Kasumi-1 (cell line): ENCODE results near the gene SLBP.

Experiments
- DNase-seq, 2 experiments: peaks; one replicate each; lab custom pipeline; 2025; lab: John Stamatoyannopoulos, UW

Gene SLBP

DNA sequence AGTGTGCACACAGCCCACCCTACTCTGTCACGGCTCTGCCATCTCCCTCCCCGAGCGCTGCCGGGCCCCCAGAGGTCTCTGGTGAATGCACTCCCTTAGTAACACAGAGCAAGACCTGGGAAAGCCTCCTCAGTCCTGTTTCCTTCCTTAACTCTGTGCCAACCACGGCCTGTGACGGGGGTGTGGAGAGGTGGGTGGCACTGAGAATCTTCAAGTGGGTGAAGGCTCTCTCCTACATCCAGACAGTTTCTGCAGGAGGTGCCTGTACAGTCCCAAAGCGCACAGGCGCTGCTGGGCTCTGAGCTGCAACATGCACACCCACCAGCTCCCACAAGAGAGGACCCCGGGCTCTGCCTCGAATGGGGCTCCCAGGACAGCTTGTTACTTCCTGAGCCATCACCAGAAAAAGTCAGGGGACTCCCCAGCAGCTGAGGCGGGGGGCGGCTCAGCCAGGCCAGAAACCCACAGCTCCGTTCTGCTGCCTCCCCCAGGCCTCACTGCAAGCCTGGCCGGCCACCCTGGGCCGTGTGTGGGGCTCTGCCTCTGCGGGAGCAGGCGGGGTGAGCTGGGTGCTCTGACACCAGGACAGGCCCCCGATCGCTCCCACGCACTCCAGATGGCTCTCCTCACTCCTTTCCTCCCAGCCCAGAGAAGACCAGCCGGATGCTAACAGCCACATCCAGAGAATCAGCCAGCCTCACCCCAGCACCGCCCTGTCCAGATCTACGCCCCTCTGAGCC is 57.7 kb downstream of the SLBP start:
- DNase-seq = no peak

DNA sequence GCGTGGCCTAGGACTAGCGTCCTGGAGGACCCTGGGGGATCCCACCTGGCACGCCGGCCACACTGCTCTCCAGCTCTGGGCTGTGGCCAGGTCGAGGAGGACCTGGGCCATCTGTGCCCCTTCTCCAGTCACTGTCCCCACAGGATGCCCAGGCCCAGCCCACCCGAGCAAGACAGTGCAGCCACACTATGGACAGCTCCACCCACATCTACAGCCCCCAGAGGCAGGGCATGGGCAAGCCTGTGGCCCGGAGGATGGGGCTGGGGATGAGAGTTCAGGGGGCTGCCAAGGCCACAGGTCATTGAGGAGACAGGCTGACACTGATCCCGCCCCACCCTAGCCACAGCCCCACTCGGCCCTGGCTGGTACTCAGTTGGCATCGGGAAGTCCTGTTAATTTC is 58.3 kb downstream of the SLBP start:
- no peak for DNase-seq

DNA sequence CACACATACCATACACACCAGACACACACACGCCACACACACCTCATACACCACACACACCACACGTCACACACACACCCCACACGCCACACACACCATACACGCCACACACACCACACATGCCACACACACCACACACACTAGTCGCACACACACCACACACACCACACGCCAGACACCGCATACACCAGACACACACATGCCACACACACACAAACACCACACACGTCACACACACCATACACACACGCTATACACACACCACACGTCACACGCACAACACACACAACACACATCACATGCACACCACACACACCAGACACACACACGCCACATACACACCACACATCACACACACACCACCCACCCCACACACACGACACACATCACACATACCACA is 60.0 kb downstream of the SLBP start:
- no peak for DNase-seq

DNA sequence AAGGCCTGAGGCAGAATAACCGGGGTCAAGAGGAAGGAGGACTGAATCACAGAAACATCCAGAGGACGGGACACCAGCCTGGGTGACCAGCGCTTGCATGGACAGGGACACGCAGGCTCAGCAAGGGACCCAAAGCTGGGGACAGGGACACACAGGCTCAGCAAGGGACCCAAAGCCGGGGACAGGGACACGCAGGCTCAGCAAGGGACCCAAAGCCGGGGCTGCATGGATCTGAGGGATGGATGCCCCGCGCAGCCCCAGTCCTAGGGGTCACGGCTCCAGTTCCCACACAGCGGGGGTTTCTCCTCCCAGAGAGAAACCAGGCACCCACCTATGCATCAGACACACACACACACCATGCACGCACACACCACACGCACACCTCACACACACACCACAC is 60.5 kb downstream of the SLBP start:
- DNase-seq = no peak

DNA sequence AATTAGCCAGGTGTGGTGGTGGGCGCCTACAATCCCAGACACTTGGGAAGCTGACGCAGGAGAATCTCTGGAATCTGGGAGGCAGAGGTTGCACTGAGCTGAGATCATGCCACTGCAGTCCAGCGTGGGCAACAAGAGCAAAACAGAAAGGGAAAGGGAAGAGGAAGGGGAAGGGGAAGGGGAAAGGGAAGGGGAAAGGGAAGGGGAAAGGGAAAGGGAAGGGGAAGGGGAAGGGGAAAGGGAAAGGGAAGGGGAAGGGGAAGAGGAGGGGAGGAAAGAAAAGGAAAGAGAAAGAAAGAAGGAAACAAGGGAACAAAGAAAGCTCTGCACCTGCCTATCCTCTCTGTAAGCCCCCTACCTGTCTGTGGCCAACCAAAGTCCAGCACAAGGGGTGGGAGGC is 63.2 kb downstream of the SLBP start:
- no peak for DNase-seq

DNA sequence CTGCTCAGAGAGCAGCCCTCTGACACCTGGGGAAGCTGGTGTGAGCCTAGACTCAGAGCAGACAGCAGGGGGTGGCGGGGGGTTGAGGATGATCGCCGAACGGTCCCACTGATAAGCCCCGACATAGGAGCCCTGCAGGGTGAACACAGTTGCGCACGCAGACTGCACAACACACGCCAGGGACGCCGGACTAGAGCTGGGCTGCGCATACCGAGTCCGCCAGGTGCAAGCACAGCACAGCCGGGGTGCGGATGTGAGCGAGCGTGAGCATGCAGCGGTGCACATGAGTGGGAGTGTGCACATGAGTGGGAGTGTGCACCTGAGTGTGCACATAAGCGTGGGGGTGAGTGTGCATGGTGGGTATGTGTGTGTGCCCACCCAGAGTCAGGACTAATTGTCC is 64.7 kb downstream of the SLBP start:
- no peak for DNase-seq

DNA sequence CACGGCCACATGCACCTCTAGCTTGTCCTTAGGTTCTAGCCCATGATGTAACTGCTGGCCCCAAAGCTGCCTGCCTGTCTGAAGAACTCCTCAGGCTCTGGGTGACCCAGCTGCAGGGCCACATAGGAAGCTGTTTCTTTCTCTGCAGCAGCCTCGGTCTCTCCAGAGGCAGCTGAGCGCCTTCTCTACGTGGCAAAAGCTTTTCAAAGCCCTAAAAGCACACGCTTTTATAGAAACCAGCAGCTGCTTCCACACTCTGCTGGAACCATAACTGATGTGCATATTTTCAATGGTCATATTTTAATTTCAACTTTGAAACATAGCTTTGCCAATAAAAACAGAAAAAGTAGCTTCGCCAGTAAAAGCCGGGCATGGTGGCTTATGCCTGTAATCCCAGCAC is 65.4 kb downstream of the SLBP start:
- no peak for DNase-seq

DNA sequence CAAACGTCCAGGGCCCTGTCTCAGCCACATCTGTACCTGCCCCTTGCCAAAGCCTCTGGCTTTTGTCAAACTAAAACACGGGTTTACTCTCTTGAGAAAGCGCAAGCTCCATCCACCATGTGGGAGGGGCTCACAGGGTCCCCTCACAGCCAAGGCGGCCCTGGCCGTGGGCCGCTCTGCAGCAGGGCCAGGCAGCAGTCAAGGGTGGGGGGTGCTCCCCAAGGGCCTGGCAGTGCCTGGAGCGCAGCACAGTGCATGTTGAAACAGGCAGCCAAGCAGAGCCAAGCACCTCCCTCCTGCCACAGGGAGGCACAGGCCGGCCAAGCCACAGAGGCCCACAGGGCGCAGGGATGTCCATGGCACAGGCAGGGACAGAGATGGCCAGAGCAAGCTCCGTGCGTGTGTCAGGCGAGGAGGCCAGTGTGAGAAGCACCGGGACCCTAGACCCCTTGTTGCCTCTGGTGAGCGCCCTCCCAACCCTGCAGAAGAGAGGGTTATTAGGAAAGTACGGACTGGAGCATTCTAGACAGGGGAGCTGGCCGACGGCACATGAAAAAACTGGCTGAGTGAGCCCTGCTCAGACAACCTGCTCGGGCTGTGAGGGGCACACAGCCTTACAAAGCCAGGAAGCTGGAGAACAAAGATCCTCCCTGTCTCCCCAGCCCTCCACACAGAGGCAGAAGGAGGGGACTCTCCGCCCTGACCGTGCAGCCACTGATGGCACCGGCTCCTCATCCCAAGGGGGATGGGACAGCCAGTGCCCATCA is 67.0 kb downstream of the SLBP start:
- DNase-seq = no peak

DNA sequence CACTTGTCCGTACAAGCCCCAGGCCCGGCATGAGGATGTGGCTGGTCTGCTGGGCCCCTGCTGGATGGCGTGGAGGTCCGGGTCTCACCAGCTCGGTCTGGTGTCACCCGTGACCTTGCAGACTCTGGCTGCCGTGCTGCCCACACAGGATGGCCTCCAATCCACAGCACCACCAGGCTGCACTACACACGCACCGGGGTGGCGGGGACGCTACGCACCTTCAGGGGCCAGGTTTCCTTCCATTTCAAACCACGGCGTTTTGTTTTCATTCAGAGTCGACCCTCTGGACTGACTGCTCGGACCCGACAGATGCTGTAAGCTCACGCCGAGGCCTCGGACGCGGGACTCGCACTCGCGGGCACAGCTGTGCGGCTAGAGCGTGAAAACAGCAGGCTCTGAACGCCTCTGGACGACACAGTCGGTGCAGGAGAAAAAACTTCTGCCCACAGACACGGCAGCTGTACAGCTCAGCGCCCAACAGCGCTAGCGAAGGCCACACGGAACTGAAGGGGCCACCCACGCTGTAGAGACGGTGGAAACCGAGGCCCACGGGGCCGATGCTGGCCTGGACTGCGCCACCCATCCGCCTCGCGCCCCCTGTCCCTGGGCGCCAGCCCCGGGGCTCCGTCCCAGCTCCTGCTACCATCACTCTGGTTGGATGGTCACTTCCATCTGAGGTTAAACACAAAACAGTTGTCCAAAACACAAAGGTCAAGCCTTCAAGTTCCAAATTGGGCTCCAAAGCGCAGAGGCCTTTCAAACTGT is 68.0 kb downstream of the SLBP start:
- DNase-seq = no peak
